H1 (cell line): ENCODE results near the gene ATPAF1. TPM values are rescaled to one million over a fixed set of nuclear protein-coding genes. Genes with fewer than 3 reads are reported as not detected.

Source experiments
- CREB1 ChIP-seq: IDR thresholded peaks from 2 replicates; pipeline ENCODE4 v1.6.1; 2012; ENCODE audit warnings: inconsistent platforms
- EP300 ChIP-seq, 2 experiments: IDR thresholded peaks; 1 replicate in 1 of 2; 2 replicates in 1 of 2; pipeline ENCODE4 v1.6.1; 2011 to 2012; ENCODE audit warnings: low read depth in 2 of 2, low read length in 2 of 2, mild to moderate bottlenecking in 2 of 2, borderline replicate concordance in 1 of 2, inconsistent platforms in 1 of 2, moderate library complexity in 1 of 2
- KDM5A ChIP-seq: fragments of 200-600 bp; IDR thresholded peaks from 2 replicates; pipeline ENCODE4 v1.7.1; 2012; ENCODE audit warnings: mild to moderate bottlenecking, low read length, inconsistent platforms, mixed read lengths
- POLR2AphosphoS5 ChIP-seq: IDR thresholded peaks from 2 replicates; pipeline ENCODE4 v1.6.1; 2011; ENCODE audit warnings: low read depth, low read length
- RBBP5 ChIP-seq: IDR thresholded peaks from 2 replicates; pipeline ENCODE4 v1.7.1; 2012; ENCODE audit warnings: low read depth, mild to moderate bottlenecking, inconsistent platforms, low read length, moderate library complexity, borderline replicate concordance
- polyA plus RNA-seq, 7 experiments: library from polyadenylated mRNA; depleted of rRNA in 3 of 7; stranded (reverse) in 5 of 7; unstranded in 2 of 7; fragments of >200 nt in 5 of 7; fragments of 200-250 nt in 2 of 7; gene quantifications; 1 replicate in 5 of 7; 2 replicates in 1 of 7; 4 replicates in 1 of 7; pipeline versions ENCODE4 v1.2.1 to v1.2.3, GENCODE V29; 2011 to 2013; ENCODE audit warnings: missing spikeins in 2 of 7, mixed read lengths in 2 of 7
- total RNA-seq: library from RNA; stranded (reverse); fragmentation: NEBNext Ultra II Directional; extraction: Animal tissue kit (Norgen Biotek cat#: 25700); gene quantifications from 2 replicates; pipeline ENCODE4 v1.2.1, GENCODE V29; 2021
- TF ChIP-seq, protein P1 (sequence below): IDR thresholded peaks from 2 replicates; pipeline ENCODE4 v1.6.1; 2011; ENCODE audit warnings: low read depth, mild to moderate bottlenecking, low read length; ENCODE audit not compliant: insufficient read depth
- TF ChIP-seq, protein P2 (sequence below), 3 experiments: IDR thresholded peaks; 1 replicate in 2 of 3; 2 replicates in 1 of 3; pipeline versions ENCODE4 v1.5.1 to v1.6.1; 2011; ENCODE audit warnings: low read length in 3 of 3, mild to moderate bottlenecking in 3 of 3, inconsistent platforms in 2 of 3, low read depth in 1 of 3, moderate library complexity in 1 of 3; ENCODE audit not compliant: insufficient read depth in 1 of 3; ENCODE audit errors: control extremely low read depth in 1 of 3

The ATPAF1 gene
- total and polyA plus RNA-seq, 2 of the 8 experiments (the other 6 are each of a cell fraction or from before 2014, with no cell fraction given) = 46.7 to 55.9 TPM

DNA sequence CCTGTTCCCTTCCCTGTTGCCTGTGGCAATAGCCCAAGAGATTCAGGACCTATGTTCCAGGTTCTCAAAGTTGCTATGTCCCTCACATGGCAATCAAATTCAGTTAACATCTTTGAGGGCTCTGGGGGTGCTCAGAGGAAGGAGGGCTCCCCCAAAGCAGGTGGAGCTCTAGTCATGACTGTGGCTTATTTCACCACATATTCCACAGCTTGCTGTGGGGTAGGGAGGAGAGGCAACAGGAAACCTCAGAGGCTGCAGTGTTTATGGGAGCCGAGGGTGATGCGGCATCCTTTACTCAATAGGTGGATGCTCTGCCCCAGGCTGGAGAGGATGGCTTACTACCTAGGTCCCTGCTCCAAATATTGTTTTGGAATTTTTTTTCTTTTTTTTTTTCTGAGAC is 62.9 kb downstream of the ATPAF1 start (continued):
- TF ChIP-seq, protein P1, sequence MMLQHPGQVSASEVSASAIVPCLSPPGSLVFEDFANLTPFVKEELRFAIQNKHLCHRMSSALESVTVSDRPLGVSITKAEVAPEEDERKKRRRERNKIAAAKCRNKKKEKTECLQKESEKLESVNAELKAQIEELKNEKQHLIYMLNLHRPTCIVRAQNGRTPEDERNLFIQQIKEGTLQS = no peak
- TF ChIP-seq, protein P2, sequence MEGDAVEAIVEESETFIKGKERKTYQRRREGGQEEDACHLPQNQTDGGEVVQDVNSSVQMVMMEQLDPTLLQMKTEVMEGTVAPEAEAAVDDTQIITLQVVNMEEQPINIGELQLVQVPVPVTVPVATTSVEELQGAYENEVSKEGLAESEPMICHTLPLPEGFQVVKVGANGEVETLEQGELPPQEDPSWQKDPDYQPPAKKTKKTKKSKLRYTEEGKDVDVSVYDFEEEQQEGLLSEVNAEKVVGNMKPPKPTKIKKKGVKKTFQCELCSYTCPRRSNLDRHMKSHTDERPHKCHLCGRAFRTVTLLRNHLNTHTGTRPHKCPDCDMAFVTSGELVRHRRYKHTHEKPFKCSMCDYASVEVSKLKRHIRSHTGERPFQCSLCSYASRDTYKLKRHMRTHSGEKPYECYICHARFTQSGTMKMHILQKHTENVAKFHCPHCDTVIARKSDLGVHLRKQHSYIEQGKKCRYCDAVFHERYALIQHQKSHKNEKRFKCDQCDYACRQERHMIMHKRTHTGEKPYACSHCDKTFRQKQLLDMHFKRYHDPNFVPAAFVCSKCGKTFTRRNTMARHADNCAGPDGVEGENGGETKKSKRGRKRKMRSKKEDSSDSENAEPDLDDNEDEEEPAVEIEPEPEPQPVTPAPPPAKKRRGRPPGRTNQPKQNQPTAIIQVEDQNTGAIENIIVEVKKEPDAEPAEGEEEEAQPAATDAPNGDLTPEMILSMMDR (IDR thresholded peaks at IDR 0.05; ENCODE audit: control extremely low read depth in 1 of 3, insufficient read depth in 1 of 3, low read depth in 1 of 3, low read length in 3 of 3) = no peak
- TF ChIP-seq RBBP5 (no peak), EP300 (IDR thresholded peaks at IDR 0.05; ENCODE audit: borderline replicate concordance in 1 of 2, low read depth in 2 of 2, low read length in 2 of 2) (no peak), KDM5A (no peak), POLR2AphosphoS5 (no peak), CREB1 (no peak)
- TF ChIP-seq, all 59 proteins: peak for 0
